HG03066 (cell line): ENCODE data around the gene ADPRH.

Experiments
- ATAC-seq: cut with Tn5 transposase; IDR thresholded peaks from one replicate; pipeline ENCODE4 v1.9.1; 2021; ENCODE audit warnings: low read depth; ENCODE audit not compliant: unreplicated experiment

The ADPRH gene

GRCh38 chr3:119625451-119626153, 46.3 kb downstream of the ADPRH start:
- ATAC-seq = no peak

- no peak for ATAC-seq
These were observed 46.9 kb downstream of the ADPRH start for GRCh38 chr3:119626196-119626595.

- ATAC-seq = no peak
These were observed 48.2 kb downstream of the ADPRH start for GRCh38 chr3:119627461-119627860.

GRCh38 chr3:119628390-119628789, 49.1 kb downstream of the ADPRH start:
- ATAC-seq = peak; percentile 56

- no peak for ATAC-seq
These were observed 49.6 kb downstream of the ADPRH start for GRCh38 chr3:119628816-119629445.

GRCh38 chr3:119630128-119630879, 51.0 kb downstream of the ADPRH start:
- no peak for ATAC-seq

- no peak for ATAC-seq
These were observed 51.6 kb downstream of the ADPRH start for GRCh38 chr3:119630880-119631329.

GRCh38 chr3:119631516-119631915, 52.2 kb downstream of the ADPRH start:
- no peak for ATAC-seq

GRCh38 chr3:119632216-119632615, 52.9 kb downstream of the ADPRH start:
- no peak for ATAC-seq

GRCh38 chr3:119632829-119633228, 53.5 kb downstream of the ADPRH start:
- no peak for ATAC-seq

- no peak for ATAC-seq
These were observed 56.4 kb downstream of the ADPRH start for GRCh38 chr3:119635719-119636118.

GRCh38 chr3:119636249-119636648, 57.0 kb downstream of the ADPRH start:
- ATAC-seq = no peak

- no peak for ATAC-seq
These were observed 57.8 kb downstream of the ADPRH start for GRCh38 chr3:119636891-119637611.

GRCh38 chr3:119637679-119638477, 58.6 kb downstream of the ADPRH start:
- ATAC-seq = peak; percentile 26
